8988T (cell line): ENCODE measurements around the gene ATP6V1G1.

ENCODE experiments used
- DNase-seq: peaks from one replicate; pipeline ENCODE4 v3.0.0; 2011

The ATP6V1G1 gene

DNA sequence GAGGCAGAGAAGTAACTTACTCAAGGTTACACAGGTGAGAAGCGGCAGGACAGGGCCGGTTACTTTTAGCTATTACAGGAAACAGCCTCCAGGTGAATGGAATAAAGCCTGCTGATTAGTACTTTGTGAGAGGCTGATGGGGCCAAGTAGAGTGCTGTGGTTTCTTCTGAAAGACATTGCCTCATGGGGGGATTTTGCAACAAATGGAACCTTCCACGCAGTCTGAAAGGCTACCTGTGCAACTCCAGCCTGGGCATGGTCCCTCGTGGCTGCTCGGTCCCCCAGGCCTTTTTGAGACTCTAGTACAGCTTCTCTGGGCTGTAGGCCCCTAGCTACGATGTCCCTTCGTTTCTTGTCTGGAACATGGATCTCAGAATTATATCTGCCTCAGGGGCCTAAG, 25.5 kb downstream of the ATP6V1G1 start:
- DNase-seq: no peak

DNA sequence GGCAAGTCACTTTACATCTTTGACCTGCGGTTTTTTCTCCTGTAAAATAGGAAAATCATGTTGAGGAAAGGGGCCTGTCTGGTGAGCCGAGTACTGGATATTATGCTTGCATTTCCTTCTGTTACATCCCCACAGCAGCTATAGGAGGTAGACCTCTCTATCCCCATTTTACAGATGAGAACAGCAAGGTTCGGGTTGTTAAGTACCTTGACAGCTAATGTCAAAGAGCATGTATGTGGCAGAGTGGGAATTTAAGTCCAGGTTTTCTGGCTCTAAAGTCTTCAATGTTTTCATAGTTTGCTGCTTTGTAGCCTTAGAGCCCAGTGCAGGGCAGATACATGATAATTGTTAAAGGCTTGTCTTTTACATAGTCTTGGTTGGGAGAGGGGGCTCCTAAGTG, 26.4 kb downstream of the ATP6V1G1 start:
- no peak for DNase-seq

DNA sequence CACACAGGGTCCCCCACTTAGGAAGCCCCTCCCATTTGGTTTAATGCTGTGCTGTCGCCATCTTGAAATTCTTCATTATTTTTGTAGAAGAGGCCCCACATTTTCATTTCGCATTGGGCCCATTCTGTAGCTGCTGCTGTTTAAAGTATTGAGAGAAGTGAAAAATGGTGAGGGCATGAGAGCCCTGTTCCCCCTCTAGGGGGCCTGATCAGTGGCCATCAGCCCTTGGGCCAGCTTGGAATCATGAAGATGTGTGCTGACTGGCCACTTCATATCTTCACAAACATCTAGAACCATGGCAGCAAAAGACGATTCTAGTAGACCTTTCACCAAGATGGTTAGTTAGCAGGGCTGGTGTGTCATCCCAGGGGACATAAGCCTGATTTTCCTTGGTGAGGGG, 26.8 kb downstream of the ATP6V1G1 start:
- DNase-seq: no peak

DNA sequence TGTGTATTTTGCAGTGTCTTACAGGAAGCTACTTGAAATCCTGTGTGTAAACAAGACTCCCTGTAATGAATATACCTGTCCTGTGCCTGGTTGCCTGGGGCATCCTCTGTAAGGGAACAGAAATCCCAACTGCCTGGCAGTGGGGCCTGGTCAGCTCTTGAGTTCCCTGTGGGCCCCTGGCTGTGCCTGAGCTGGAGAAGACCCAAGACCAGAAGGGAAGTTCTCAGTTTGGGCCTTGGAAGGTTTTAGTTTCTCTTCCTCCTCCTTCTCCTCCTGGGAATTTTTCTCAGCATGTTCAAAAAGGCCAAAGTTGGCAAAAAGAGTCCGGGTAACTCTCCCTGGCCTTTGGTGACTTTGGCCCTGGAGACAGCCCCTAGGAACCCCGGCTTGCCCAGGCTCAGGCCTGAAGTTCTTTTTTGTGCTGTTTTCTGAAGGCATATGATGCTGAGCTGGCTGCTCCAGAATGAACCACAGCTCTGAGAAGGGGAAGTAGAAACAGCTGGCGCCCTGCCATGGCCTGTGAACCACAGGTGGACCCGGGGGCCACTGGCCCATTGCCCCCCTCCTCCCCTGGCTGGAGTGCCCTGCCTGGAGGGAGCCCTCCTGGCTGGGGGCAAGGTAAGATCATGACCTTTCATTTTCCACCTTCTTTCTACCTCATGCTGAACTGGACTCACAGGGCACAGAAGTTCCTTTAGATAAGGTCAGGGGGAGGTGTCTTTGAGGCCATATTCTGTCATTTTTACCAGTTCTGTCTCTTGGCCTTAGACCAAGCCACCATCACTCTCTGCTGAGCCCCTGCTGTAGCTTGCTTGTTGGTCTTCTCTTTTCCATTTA, 29.3 kb downstream of the ATP6V1G1 start:
- DNase-seq: no peak

DNA sequence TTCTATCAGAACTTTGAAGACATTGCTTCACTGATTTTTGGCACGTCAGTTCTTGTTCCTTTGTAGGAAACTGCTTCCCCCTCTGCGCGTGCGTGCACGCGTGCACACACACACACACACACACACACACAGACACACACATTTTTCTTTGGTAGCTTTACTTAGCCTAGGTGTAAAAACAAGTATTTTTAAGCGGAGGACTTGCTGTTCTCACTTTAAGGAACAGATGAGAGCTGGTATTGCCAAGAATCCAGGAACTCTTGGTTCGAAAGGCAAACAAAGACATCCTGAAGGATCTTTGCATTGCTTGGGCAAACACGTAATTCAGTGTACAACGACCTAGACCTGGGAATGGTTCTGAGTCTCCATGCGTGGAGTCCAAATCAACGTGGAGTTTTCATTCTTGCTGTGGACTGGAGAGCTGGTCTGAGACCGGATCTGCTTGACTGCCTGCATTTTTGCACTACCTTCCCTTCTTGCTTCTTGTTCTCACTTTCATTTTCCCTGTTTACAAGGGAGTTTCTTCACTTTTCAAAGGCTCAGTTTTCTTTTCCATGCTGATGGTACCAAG, 31.7 kb downstream of the ATP6V1G1 start:
- no peak for DNase-seq

DNA sequence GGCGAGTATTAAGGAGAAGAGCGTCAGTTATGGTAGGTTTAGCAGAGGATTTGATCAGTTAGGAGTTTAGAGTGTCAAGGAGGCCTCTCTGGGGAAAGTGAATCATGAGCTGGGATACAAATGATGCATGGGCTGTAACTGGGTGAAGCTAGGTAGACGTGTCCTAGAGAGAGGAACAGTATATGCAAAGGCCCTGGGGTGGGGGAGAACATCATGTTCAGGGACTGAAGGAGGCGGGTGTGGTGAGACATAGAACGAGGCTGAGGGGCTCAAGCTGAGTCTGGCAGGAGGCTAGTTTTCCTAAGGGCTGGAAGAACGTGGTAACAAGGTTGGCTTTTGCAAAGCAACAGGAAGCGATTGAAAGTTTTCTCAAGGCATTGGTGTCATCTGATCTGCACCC, 34.0 kb downstream of the ATP6V1G1 start:
- no peak for DNase-seq

DNA sequence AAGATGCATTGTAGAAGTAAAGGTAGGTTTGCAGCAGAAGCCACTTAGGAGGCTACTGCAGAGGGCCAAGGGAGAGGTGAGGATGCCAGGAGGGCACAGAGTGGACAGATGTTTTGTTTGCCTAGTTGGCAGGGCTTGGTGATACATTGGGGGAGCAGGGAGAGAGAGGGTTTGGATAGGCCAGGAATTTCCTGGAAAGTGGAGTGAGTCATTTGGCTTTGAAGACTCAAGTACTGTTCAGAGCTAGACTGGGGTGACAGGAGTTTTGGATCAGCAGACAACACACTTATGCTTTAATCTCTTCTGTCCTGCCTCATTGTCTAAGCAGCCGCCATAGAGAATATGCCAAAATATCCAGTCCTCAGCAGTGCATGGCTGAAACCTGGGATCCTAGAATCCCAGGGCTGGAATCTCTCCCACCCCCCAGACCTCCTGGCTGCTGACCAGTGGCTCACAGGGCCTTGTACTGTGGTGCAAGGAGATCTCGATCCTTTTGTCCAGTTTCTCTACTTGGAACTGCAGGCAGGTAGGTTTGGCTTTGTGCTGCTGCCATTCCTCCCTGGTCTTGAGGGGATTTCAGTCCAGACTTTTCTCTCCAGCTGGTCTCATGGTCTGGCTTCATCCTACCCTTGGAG, 34.5 kb downstream of the ATP6V1G1 start:
- DNase-seq: no peak

DNA sequence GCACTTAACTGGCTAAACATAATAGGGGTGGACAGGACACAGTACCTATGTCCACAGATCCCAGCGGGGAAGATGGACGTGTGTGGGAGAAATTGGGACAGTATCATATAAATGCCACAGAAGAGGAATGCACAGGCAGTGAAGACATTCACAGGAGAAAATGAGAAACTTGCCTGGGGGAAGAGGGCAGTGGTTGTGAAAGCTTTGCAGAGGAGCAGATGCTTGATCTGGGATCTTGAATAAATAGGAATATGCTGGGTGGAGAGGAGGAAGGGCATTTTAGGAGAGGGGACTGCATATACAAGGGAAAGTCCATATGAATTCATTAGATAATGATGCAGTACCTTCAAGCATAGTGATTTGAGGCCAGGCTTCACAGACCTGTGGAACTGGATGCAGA, 37.1 kb downstream of the ATP6V1G1 start:
- no peak for DNase-seq

DNA sequence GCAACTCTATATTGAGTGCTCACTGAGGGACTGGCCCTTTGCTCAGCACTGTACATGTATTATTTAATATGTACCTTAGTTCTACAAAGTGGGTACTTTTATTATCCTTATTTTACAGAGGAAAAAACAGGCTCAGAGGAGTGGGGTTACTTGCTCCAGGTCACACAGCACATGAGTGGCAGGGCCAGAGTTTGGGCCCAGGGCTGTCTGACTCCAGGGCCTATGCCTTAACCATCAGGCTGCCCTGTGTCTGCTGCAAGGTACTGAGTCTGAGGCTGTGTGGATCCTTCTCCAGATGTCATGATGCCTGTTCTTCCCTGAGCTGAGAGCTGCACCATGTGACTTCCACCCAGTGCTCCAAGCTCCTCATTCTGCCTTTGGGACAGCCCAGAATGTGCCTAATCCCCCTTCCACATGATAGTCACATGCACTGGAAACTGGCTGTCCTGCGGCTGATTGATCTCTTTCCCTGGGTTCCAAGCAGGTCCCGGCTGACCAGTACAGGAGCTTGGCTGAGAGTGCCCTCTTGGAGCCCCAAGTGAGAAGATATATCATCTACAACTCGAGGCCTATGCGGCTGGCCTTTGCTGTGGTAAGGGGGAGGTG, 38.9 kb downstream of the ATP6V1G1 start:
- no peak for DNase-seq

DNA sequence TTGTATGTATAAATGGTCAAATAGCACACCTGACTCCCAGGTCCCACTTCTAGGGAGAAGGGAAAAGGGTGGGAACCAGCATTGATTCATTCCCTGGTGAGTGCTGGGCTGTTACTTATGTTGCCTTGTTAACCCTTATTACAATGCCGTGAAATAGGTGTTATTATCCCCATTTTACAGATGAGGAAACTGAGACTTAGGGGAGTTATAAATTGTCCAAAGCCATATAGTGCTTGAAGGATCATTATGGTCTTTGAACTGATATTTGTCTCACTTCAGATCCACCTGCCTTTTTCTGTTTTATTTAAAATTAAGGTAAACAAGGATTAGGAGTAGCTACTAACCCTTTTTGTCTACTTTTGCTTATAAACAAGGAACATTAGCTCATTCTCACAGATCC, 40.0 kb downstream of the ATP6V1G1 start:
- DNase-seq: no peak

DNA sequence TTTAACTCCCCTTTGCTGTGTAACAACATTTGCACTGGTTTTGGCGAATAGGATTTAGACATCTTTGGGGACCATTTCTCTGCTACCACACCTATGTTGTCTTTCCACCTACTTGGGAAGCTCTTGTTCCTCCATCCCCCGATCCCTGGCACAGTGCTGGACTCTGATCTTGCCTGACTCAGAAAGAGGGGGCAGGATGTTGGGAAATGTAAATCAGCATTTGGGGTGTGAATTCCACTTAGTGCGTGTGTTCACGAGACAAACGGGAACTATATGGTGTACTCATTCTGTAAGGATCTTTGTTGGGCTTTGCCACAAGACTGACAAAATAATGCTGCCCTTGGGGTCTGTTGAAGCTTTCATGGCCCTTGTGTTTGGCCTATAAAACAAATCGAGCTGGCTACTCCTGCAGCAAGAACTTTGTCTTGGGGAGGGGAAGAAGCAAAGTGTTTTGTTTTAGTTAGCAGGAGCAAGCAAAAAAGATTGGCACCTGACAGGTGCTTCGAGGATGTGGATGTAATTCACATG, 42.1 kb downstream of the ATP6V1G1 start:
- no peak for DNase-seq

DNA sequence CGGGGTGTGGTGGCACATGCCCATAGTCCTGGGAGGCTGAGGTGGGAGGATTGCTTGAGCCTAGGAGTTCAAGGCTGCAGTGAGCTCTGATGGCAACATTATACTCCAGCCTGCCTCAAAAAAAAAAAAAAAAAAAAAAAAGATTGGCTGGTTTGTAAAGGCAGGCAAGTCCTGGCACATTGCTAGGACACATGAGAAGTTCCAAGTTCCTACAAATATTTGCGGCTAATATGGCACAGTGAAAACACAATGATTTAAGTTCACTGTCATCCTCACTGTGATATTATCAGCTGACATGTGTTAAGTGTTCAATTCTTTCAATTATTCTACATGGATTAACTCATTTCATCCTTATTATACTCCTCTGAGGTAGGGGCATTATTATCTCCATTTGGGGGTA, 43.6 kb downstream of the ATP6V1G1 start:
- no peak for DNase-seq

DNA sequence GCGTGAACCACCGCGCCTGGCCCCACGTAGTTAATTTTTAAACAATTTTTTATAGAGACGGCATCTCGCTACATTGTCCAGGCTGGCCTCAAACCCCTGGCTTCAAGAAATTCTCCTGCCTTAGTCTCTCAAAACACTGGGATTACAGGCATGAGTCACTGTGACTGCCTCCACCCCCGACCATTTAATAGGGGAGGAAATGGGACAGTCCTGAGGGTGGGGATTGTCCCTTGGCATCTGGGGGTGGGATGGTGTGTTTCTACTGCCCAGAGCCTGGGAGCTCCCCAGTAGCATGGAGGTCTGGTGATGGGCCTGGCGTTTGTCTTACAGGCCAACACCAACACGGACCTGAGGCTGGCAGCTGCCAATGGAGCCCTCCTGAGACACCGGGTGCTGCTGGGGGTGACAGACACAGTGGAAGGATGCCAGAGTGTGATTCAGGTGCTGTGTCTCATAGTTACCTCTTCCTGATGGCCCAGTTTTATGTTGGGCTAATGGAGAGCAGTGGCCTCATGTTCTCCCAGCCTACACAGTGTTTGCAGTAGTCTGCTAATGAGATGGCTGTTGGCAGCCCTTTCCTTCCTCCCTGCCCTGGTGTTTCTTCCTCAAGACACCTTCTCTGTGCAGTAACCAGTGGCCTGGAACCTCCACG, 46.0 kb downstream of the ATP6V1G1 start:
- no peak for DNase-seq

DNA sequence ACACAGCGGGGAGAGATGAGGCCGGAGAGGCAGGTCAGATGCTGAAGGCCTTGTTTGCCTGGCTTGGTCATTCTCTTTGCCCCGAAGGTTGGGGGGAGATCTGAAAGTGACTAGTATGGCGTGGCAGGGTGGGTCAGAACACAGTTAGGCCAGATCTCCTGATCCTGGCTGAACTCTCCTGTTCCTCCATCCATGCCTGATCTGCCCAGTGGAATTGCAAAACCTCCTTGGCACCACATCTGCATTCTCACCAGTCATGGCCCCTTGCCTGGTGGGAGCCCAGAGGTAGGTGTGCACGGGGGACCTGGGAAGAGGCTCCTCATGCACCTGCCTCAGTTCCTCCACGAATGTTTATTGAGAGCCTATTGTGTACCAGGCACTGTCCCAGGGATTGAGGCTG, 46.8 kb downstream of the ATP6V1G1 start:
- no peak for DNase-seq

DNA sequence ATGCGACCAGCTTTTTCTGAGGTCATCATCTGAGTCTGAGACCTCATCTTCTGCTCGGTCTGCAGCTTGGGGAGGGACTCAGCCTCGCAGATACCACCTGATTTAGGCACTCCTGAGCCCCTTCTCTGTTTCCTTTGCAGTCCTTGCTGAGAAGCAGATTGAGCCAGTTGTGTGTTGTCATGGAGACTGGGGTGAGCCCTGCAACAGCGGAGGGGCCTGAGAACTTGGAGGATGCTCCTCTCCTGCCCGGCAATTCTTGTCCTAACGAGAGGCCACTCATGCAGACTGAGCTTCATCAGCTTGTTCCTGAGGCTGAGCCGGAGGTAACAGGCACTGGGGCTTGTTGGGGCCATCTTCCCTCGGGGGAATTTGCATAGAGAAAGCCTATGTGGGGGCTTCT, 50.8 kb downstream of the ATP6V1G1 start:
- DNase-seq: no peak

DNA sequence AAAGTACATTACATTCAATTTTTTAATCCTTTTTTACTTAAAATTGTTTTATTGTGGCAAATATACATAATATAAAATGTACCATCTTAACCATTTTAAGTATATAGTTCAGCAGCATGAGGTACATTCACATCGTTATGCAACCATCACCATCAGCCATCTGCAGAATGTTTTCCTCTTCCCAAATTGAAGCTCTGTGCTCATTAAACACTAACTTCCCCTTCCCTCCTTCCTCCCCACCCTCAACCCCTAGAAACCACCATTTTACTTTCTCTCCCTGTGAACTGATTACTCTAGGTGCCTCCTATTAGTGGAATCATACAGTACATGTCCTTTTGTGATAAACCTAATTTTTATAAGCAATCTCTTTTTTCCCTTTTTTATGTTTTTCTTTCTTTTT, 54.4 kb downstream of the ATP6V1G1 start:
- no peak for DNase-seq

DNA sequence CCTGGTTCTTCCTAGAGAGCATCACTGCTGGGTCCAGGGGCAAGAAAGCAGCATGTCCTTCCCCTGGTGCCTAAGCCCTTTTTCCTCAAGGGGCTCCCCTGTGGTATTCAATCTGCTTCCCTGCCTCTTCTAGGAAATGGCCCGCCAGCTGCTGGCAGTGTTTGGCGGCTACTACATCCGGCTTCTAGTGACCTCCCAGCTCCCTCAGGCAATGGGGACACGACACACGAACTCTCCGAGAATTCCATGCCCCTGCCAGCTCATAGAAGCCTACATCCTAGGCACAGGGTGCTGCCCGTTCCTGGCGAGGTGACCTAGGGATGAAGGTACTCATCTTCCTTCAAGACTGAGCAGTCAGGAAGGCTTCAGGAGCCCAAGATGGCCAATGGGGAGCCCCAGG, 55.4 kb downstream of the ATP6V1G1 start:
- DNase-seq: no peak

DNA sequence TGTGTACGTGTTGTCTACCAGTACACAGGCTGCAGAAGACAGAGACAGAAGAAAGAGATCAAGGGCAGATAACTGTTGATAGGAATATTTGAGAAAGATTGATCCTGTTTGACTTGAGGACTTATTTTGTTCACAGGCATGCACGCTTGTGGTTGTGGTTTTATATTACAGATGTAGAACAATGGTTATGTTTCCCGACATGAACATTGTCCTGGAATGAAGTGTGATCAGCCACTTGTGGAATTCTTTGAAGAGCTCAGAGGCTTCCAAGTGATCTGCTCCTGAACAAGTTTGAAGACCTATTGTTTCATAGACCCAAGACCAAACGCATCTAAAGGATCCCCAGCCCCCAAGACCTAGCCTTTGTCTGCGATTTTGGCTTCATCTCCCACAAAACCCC, 56.3 kb downstream of the ATP6V1G1 start:
- no peak for DNase-seq
